ENCODE data around the gene P2RX7.

DNA sequence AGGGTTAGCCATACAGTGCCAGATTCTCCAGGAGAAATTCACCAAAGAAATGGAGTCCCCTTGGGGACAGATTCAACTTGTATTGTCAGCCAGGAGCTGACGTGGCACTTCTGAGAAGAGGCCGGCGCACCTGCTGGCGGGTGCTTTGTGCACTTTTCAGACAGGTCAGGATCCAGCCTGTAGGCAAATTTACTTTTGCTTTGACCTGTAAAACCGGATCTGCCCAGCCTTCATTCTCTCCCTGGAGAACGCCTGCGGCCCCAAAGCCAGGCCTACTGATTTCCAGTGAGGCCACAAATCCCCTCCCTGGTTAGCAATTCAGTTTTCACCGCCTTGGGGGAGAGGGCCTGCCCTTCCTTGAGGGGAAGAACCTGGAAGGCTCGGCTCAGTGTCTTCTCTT lies 94.6 kb downstream of the P2RX7 start:
- TF ChIP-seq, protein P1, sequence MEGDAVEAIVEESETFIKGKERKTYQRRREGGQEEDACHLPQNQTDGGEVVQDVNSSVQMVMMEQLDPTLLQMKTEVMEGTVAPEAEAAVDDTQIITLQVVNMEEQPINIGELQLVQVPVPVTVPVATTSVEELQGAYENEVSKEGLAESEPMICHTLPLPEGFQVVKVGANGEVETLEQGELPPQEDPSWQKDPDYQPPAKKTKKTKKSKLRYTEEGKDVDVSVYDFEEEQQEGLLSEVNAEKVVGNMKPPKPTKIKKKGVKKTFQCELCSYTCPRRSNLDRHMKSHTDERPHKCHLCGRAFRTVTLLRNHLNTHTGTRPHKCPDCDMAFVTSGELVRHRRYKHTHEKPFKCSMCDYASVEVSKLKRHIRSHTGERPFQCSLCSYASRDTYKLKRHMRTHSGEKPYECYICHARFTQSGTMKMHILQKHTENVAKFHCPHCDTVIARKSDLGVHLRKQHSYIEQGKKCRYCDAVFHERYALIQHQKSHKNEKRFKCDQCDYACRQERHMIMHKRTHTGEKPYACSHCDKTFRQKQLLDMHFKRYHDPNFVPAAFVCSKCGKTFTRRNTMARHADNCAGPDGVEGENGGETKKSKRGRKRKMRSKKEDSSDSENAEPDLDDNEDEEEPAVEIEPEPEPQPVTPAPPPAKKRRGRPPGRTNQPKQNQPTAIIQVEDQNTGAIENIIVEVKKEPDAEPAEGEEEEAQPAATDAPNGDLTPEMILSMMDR (IDR thresholded peaks at IDR 0.05), result no peak
- TF ChIP-seq NR3C1 (IDR thresholded peaks at IDR 0.05), result no peak
- no peak for TF ChIP-seq MYC (IDR thresholded peaks at IDR 0.05; ENCODE audit: borderline replicate concordance, low read length)
- TF ChIP-seq ZFP36 (IDR thresholded peaks at IDR 0.05; ENCODE audit: borderline replicate concordance, partially characterized antibody), result no peak
- no peak for TF ChIP-seq SMC3 (IDR thresholded peaks at IDR 0.05)
- TF ChIP-seq, protein P2, sequence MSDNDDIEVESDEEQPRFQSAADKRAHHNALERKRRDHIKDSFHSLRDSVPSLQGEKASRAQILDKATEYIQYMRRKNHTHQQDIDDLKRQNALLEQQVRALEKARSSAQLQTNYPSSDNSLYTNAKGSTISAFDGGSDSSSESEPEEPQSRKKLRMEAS (IDR thresholded peaks at IDR 0.05), result no peak
